Sigmoid colon (tissue), 7 donors: ENCODE data around the gene FKBP15. TPM values are rescaled to one million over a fixed set of nuclear protein-coding genes. Genes with fewer than 3 reads are reported as not detected.
"Not testable (repeated sequence)": the region's sequence is repeated elsewhere in the genome, so short reads cannot be mapped to it uniquely, and the experiment has no call there.

Source experiments
- DNase-seq: peaks from one replicate; pipeline ENCODE4 v3.0.0-alpha.2; 2019
- H3K27ac ChIP-seq, 4 donors: fragments of 200-600 bp; sonication (generic); one replicate each; pipeline ENCODE4 v1.5.1; 2016 to 2019; ENCODE audit warnings: mild to moderate bottlenecking in 1 of 4
- H3K27me3 ChIP-seq, 3 donors: fragments of 200-600 bp; sonication (generic); one replicate each; pipeline ENCODE4 v1.5.1; 2019; ENCODE audit warnings: mild to moderate bottlenecking in 1 of 3
- H3K36me3 ChIP-seq, 4 donors: fragments of 200-600 bp; sonication (generic); one replicate each; pipeline ENCODE4 v1.5.1; 2016 to 2019
- H3K4me1 ChIP-seq, 4 donors: fragments of 200-600 bp; sonication (generic); one replicate each; pipeline ENCODE4 v1.5.1; 2017 to 2019
- H3K4me3 ChIP-seq, 4 donors: fragments of 200-600 bp; sonication (generic); one replicate each; pipeline ENCODE4 v1.5.1; 2017 to 2019; ENCODE audit warnings: mild to moderate bottlenecking in 2 of 4, moderate library complexity in 1 of 4
- H3K9me3 ChIP-seq, 4 donors: fragments of 200-600 bp in 3 of 4; sonication (generic) in 3 of 4; one replicate each; pipeline versions ENCODE4 v1.5.1 to v1.6.1; 2013 to 2019
- EP300 ChIP-seq, 4 donors: sonication (generic); formaldehyde crosslinking; IDR thresholded peaks; one replicate each; pipeline ENCODE4 v1.6.1; 2017; ENCODE audit warnings: antibody characterized with exemption in 4 of 4
- POLR2A ChIP-seq, 2 donors: fragments of 450-650 bp; IDR thresholded peaks; one replicate each; pipeline ENCODE4 v1.6.1; 2016; ENCODE audit warnings: antibody characterized with exemption in 2 of 2, mild to moderate bottlenecking in 2 of 2, moderate library complexity in 2 of 2
- POLR2AphosphoS5 ChIP-seq, 4 donors: sonication (generic); formaldehyde crosslinking; IDR thresholded peaks; one replicate each; pipeline ENCODE4 v1.6.1; 2017; ENCODE audit warnings: antibody characterized with exemption in 4 of 4
- WGBS, 2 donors: extraction: QIAGEN DNeasy Blood & Tissue Kit; methylation state at CpG; one replicate each; pipeline ENCODE4 v1.1.7; 2013; 5-methylcytosine and 5-hydroxymethylcytosine counted together
- intact Hi-C: fragments of 100-400 bp; cut with DNase I; formaldehyde crosslinking; loops from one replicate; pipeline ENCODE4 v1.15.1; 2023
- polyA plus RNA-seq, 3 donors: library from polyadenylated mRNA; stranded (reverse); fragments of 200-250 nt; gene quantifications; one replicate each; pipeline ENCODE4 v1.2.3, GENCODE V29; 2013
- total RNA-seq, 4 donors: library from RNA; depleted of rRNA; stranded (reverse); fragments of >200 nt; gene quantifications; one replicate each; pipeline ENCODE4 v1.1.0, GENCODE V29; 2016
- TF ChIP-seq, protein P1 (sequence below), 4 experiments: fragments of 450-650 bp in 3 of 4; fragments of 200-600 bp in 1 of 4; IDR thresholded peaks; one replicate each; pipeline ENCODE4 v1.5.1; 2016 to 2019; ENCODE audit warnings: antibody characterized with exemption in 4 of 4, mild to moderate bottlenecking in 3 of 4, moderate library complexity in 2 of 4
- donor health status: healthy with polysubstance abuse.
- donor health status: Bipolar disorder and iron deficiency.
- donor health status: healthy.

Gene FKBP15
- total and polyA plus RNA-seq, 7 donors: 7.2 to 22.5 (median 18.8) TPM

DNA sequence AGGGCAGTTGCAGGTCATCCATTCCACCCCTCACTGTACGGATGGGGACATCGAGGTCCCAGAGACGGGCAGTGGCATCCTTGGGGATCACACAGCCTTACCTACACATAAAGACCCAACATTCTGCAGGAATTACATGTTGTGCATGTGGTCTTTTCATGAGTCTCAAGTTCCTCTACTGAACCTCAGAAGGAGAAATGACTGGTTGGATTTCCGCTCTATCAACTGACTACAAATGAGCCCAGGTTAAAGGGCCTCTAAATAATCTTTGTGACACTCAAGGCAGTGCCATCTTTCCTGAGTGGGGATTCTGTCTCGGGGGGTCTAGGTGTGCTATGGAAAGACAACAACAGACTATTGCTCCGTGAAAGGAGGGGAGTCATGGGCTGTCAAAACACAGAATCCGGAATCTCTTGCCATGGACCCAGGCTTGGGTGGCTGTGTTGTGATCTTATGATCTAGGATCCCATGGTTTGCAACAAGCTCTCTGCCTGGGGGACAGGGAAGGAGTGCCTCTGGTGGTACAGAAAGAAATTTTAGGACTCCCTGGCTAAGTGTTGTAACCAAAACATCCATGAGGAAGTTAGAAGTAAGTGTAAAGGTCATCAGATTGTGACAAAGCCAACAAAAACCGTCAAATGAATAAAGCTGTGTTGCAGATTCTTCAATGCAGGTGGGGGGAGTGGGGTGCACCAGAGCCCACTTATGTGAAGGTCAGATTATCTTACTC, 72.1 kb downstream of the FKBP15 start:
- no peak overlapping the region for H3K27ac ChIP-seq
- peaks cover 0 to 23% (median 14%) of the 10 kb centered on the region in 4 donors for H3K4me1 ChIP-seq
- no peaks in the 10 kb centered on the region for H3K36me3 ChIP-seq
- no peaks in the 10 kb centered on the region for H3K27me3 ChIP-seq
- H3K9me3 ChIP-seq: no peaks in the 10 kb centered on the region
- 87 to 90% methylated on average over 8 of the region's 8 CpGs for WGBS, 2 donors
- no peak overlapping the region for H3K4me3 ChIP-seq
- intact Hi-C loops: no loop called here
- TF ChIP-seq POLR2AphosphoS5 (IDR thresholded peaks at IDR 0.05): no peak
- no peak for TF ChIP-seq POLR2A (IDR thresholded peaks at IDR 0.05)
- TF ChIP-seq EP300 (IDR thresholded peaks at IDR 0.05): no peak
- TF ChIP-seq, protein P1, sequence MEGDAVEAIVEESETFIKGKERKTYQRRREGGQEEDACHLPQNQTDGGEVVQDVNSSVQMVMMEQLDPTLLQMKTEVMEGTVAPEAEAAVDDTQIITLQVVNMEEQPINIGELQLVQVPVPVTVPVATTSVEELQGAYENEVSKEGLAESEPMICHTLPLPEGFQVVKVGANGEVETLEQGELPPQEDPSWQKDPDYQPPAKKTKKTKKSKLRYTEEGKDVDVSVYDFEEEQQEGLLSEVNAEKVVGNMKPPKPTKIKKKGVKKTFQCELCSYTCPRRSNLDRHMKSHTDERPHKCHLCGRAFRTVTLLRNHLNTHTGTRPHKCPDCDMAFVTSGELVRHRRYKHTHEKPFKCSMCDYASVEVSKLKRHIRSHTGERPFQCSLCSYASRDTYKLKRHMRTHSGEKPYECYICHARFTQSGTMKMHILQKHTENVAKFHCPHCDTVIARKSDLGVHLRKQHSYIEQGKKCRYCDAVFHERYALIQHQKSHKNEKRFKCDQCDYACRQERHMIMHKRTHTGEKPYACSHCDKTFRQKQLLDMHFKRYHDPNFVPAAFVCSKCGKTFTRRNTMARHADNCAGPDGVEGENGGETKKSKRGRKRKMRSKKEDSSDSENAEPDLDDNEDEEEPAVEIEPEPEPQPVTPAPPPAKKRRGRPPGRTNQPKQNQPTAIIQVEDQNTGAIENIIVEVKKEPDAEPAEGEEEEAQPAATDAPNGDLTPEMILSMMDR (IDR thresholded peaks at IDR 0.05): no peak
- no peak for DNase-seq

DNA sequence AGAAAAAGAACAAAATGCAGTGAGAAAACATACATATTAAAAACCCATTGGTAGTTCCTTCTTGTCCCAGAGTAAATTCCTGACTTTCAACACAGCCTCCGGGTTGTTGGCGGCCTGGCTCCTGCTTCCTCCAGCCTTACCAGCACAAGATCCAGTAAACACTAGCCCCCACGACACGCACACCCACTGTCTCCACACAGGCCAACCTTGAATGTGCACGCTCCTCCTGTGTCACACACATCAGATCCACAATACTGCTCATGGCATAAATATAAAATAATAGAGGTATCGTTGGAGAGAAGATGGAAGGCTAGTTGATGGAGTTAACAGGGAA, 72.7 kb downstream of the FKBP15 start:
- 93 to 95% methylated on average over 6 of the region's 6 CpGs for whole genome bisulfite sequencing, 2 donors
- no peaks in the 10 kb centered on the region for H3K36me3 ChIP-seq
- no peak overlapping the region for H3K4me3 ChIP-seq
- H3K27ac ChIP-seq: no peak overlapping the region
- H3K27me3 ChIP-seq: no peaks in the 10 kb centered on the region
- no peaks in the 10 kb centered on the region for H3K9me3 ChIP-seq
- peaks cover 0 to 23% (median 14%) of the 10 kb centered on the region in 4 donors for H3K4me1 ChIP-seq
- TF ChIP-seq POLR2A (IDR thresholded peaks at IDR 0.05) (no peak), EP300 (IDR thresholded peaks at IDR 0.05) (no peak), POLR2AphosphoS5 (IDR thresholded peaks at IDR 0.05) (no peak)
- TF ChIP-seq, protein P1 (IDR thresholded peaks at IDR 0.05): no peak
- DNase-seq: no peak
- intact Hi-C loops: no loop called here

- Histone ChIP-seq H3K27ac (no peak overlapping the region), H3K36me3 (no peaks in the 10 kb centered on the region), H3K9me3 (peaks cover 0 to 2% (median 0%) of the 10 kb centered on the region in 4 donors), H3K27me3 (no peaks in the 10 kb centered on the region), H3K4me1 (no peaks in the 10 kb centered on the region), H3K4me3 (no peak overlapping the region)
- TF ChIP-seq, protein P1 (IDR thresholded peaks at IDR 0.05): no peak
- TF ChIP-seq EP300 (IDR thresholded peaks at IDR 0.05): no peak
- TF ChIP-seq POLR2A (IDR thresholded peaks at IDR 0.05): no peak
- TF ChIP-seq POLR2AphosphoS5 (IDR thresholded peaks at IDR 0.05): no peak
- intact Hi-C loops: no loop called here
- DNase-seq: no peak
- 60 to 84% methylated on average over 5 of the region's 5 CpGs for WGBS, 2 donors
These were observed 77.4 kb downstream of the FKBP15 start for GRCh38 chr9:113143432-113144227.

GRCh38 chr9:113140896-113141295, 80.2 kb downstream of the FKBP15 start:
- intact Hi-C loops, H3K27me3 ChIP-seq, H3K4me3 ChIP-seq, H3K27ac ChIP-seq, H3K4me1 ChIP-seq, DNase-seq, H3K36me3 ChIP-seq, H3K9me3 ChIP-seq: not testable (repeated sequence)
- 94 to 95% methylated on average over 9 of the region's 9 CpGs for WGBS, 2 donors

GRCh38 chr9:113139953-113140352, 81.1 kb downstream of the FKBP15 start:
- TF ChIP-seq POLR2A (IDR thresholded peaks at IDR 0.05) (no peak), POLR2AphosphoS5 (IDR thresholded peaks at IDR 0.05) (no peak), EP300 (IDR thresholded peaks at IDR 0.05) (no peak)
- TF ChIP-seq, protein P1 (IDR thresholded peaks at IDR 0.05): no peak
- Histone ChIP-seq H3K27ac (no peak overlapping the region), H3K36me3 (no peaks in the 10 kb centered on the region), H3K27me3 (no peaks in the 10 kb centered on the region), H3K9me3 (peaks cover 0 to 2% (median 0%) of the 10 kb centered on the region in 4 donors), H3K4me1 (no peaks in the 10 kb centered on the region), H3K4me3 (no peak overlapping the region)
- no peak for DNase-seq
- intact Hi-C loops: no loop called here
- 74 to 86% methylated on average over 5 of the region's 5 CpGs for WGBS, 2 donors
